ENCODE measurements around the gene SH3D21. TPM values are rescaled to one million over a fixed set of nuclear protein-coding genes. Genes with fewer than 3 reads are reported as not detected.

SH3D21 gene
- total and polyA plus RNA-seq, 4 donors: 9.0 to 16.6 (median 11.7) TPM

DNA sequence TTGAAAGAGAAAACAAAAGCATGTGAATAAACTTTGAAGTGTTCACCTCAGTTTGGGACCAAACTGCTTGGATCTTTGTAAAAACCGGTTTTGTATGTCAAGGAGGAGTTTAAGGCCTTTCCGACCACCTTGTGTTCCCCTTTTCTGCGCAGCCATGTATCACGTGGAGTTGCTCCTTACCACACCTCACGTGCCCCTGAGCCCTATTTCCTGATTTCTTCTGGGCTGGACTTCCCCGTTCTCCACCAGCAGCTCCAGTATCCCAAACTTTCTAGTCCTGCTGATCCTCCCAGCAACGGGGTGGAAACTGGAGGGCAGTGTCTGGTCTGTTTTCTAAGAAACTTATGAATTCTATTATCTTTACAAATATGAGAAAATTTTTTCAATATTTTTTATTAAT lies 1.6 kb upstream of the SH3D21 start:
- no peak for TF ChIP-seq CTCF (IDR thresholded peaks at IDR 0.05; ENCODE audit: control extremely low read depth, extremely low read depth)
- Histone ChIP-seq H3K9me3 (ENCODE audit: control insufficient read depth in 4 of 4, insufficient read depth in 3 of 4, low read length in 3 of 4) (no peaks in the 10 kb centered on the region), H3K27ac (ENCODE audit: low read depth in 1 of 2, low read length in 1 of 2) (no peak overlapping the region), H3K9ac (ENCODE audit: insufficient read depth in 1 of 2, low read length in 2 of 2) (no peak overlapping the region), H3K36me3 (ENCODE audit: control insufficient read depth in 4 of 4, insufficient read depth in 4 of 4, low read length in 4 of 4) (peaks cover 26 to 36% (median 29%) of the 10 kb centered on the region in 4 donors), H3K4me3 (no peak overlapping the region), H3K4me1 (ENCODE audit: control insufficient read depth in 5 of 5, insufficient read depth in 5 of 5, low read length in 5 of 5) (peaks cover 0 to 15% (median 3%) of the 10 kb centered on the region in 5 donors), H3K27me3 (ENCODE audit: control insufficient read depth in 3 of 3, insufficient read depth in 3 of 3, low read length in 2 of 3) (no peaks in the 10 kb centered on the region)
- WGBS, 2 donors: 42 to 61% methylated on average over 7 of the region's 7 CpGs
- ATAC-seq (ENCODE audit: insufficient read depth, low FRiP score): no peak
- no peak for DNase-seq

- peaks cover 20 to 36% (median 26%) of the 10 kb centered on the region in 4 donors for H3K36me3 ChIP-seq (ENCODE audit: control insufficient read depth in 4 of 4, insufficient read depth in 4 of 4, low read length in 4 of 4)
- no peak overlapping the region for H3K4me3 ChIP-seq
- no peak for ATAC-seq (ENCODE audit: insufficient read depth, low FRiP score)
- no peak for TF ChIP-seq CTCF (IDR thresholded peaks at IDR 0.05; ENCODE audit: control extremely low read depth, extremely low read depth)
- H3K9me3 ChIP-seq (ENCODE audit: control insufficient read depth in 4 of 4, insufficient read depth in 3 of 4, low read length in 3 of 4): no peaks in the 10 kb centered on the region
- H3K27me3 ChIP-seq (ENCODE audit: control insufficient read depth in 3 of 3, insufficient read depth in 3 of 3, low read length in 2 of 3): no peaks in the 10 kb centered on the region
- peak overlapping the region in 1 of 2 donors; percentile 92 for H3K27ac ChIP-seq (ENCODE audit: low read depth in 1 of 2, low read length in 1 of 2)
- no peak overlapping the region for H3K9ac ChIP-seq (ENCODE audit: insufficient read depth in 1 of 2, low read length in 2 of 2)
- 76% methylated on average over 10 of the region's 10 CpGs for WGBS, 2 donors
- peaks cover 0 to 15% (median 3%) of the 10 kb centered on the region in 5 donors for H3K4me1 ChIP-seq (ENCODE audit: control insufficient read depth in 5 of 5, insufficient read depth in 5 of 5, low read length in 5 of 5)
- no peak for DNase-seq
Observed at GRCh38 chr1:36304970-36305914, 926 bp upstream of the SH3D21 start.

GRCh38 chr1:36305915-36306209 lies 306 bp upstream of the SH3D21 start:
- peaks cover 0 to 15% (median 3%) of the 10 kb centered on the region in 5 donors for H3K4me1 ChIP-seq (ENCODE audit: control insufficient read depth in 5 of 5, insufficient read depth in 5 of 5, low read length in 5 of 5)
- H3K36me3 ChIP-seq (ENCODE audit: control insufficient read depth in 4 of 4, insufficient read depth in 4 of 4, low read length in 4 of 4): peaks cover 19 to 32% (median 22%) of the 10 kb centered on the region in 4 donors
- WGBS, 2 donors: 62 to 80% methylated on average over 7 of the region's 7 CpGs
- ATAC-seq (ENCODE audit: insufficient read depth, low FRiP score): no peak
- no peak overlapping the region for H3K4me3 ChIP-seq
- TF ChIP-seq CTCF (IDR thresholded peaks at IDR 0.05; ENCODE audit: control extremely low read depth, extremely low read depth): no peak
- H3K9ac ChIP-seq (ENCODE audit: insufficient read depth in 1 of 2, low read length in 2 of 2): no peak overlapping the region
- DNase-seq: peak; percentile 29 to 49 (median 32)
- H3K27ac ChIP-seq (ENCODE audit: low read depth in 1 of 2, low read length in 1 of 2): peak overlapping the region in 1 of 2 donors; percentile 92
- H3K9me3 ChIP-seq (ENCODE audit: control insufficient read depth in 4 of 4, insufficient read depth in 3 of 4, low read length in 3 of 4): no peaks in the 10 kb centered on the region
- H3K27me3 ChIP-seq (ENCODE audit: control insufficient read depth in 3 of 3, insufficient read depth in 3 of 3, low read length in 2 of 3): no peaks in the 10 kb centered on the region

Data from lung (tissue), 12 donors.